ENCODE data around the gene SORBS1.

SORBS1 gene

DNA sequence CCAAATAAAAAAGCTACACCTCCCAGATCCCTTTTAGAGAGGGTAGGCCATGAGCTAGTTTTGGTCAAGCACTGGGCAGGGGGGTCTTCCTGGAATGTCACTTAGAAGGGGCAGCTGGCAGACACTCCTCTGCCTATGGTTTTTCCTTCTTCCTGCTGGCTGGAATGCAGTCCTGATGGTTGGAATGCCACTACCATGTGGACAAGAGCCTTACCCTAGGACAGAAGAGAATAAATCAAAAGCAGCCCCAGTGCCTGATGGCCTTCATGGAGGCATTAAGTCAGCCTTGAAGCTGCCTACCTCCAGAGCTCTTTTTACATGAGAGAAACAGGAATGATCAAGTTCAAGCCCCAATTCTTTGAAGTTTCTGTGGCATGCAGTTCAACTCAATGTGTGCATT lies 43.5 kb upstream of the SORBS1 start:
- Histone ChIP-seq H3K4me1 (ENCODE audit: low read depth, poor library complexity, severe bottlenecking) (no peaks in the 10 kb centered on the region), H3K9ac (no peak overlapping the region), H2AFZ (ENCODE audit: low read depth) (no peak overlapping the region), H4K20me1 (ENCODE audit: insufficient read depth) (no peaks in the 10 kb centered on the region), H3K27ac (no peak overlapping the region), H3K79me2 (ENCODE audit: insufficient read depth, low read depth) (no peaks in the 10 kb centered on the region), H3K4me2 (no peak overlapping the region), H3K27me3 (ENCODE audit: insufficient read depth, low read depth) (no peaks in the 10 kb centered on the region), H3K4me3 (IDR thresholded peaks at IDR 0.05; ENCODE audit: insufficient read depth, low read depth, low read length) (no peak overlapping the region), H3K36me3 (ENCODE audit: insufficient read depth) (no peaks in the 10 kb centered on the region)
- TF ChIP-seq, protein P1, sequence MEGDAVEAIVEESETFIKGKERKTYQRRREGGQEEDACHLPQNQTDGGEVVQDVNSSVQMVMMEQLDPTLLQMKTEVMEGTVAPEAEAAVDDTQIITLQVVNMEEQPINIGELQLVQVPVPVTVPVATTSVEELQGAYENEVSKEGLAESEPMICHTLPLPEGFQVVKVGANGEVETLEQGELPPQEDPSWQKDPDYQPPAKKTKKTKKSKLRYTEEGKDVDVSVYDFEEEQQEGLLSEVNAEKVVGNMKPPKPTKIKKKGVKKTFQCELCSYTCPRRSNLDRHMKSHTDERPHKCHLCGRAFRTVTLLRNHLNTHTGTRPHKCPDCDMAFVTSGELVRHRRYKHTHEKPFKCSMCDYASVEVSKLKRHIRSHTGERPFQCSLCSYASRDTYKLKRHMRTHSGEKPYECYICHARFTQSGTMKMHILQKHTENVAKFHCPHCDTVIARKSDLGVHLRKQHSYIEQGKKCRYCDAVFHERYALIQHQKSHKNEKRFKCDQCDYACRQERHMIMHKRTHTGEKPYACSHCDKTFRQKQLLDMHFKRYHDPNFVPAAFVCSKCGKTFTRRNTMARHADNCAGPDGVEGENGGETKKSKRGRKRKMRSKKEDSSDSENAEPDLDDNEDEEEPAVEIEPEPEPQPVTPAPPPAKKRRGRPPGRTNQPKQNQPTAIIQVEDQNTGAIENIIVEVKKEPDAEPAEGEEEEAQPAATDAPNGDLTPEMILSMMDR (conservative IDR thresholded peaks at IDR 0.05; ENCODE audit: low read depth, low read length), result no peak

DNA sequence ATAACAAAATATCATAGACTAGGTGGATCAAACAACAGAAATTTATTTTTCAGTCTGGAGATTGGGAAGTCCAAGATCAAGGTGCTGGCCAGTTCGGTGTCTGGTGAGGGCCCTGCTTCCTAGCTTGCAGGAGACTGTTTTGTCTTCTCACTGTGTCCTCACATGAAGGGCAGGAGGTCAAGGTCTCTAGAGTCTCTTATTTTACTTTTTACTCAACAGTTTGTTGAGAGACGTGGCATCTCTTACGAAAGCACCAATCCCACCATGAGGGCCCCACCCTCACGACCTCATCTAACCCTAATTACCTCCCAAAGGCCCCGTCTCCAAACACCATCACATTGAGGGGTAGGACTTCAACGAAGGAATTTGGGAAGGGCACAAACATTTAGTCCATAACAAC lies 41.2 kb upstream of the SORBS1 start:
- Histone ChIP-seq H2AFZ (ENCODE audit: low read depth) (no peak overlapping the region), H3K36me3 (ENCODE audit: insufficient read depth) (no peaks in the 10 kb centered on the region), H3K4me3 (IDR thresholded peaks at IDR 0.05; ENCODE audit: insufficient read depth, low read depth, low read length) (no peak overlapping the region), H4K20me1 (ENCODE audit: insufficient read depth) (no peaks in the 10 kb centered on the region), H3K27me3 (ENCODE audit: insufficient read depth, low read depth) (no peaks in the 10 kb centered on the region), H3K9ac (no peak overlapping the region), H3K27ac (no peak overlapping the region), H3K4me2 (no peak overlapping the region), H3K79me2 (ENCODE audit: insufficient read depth, low read depth) (no peaks in the 10 kb centered on the region), H3K4me1 (ENCODE audit: low read depth, poor library complexity, severe bottlenecking) (no peaks in the 10 kb centered on the region)
- TF ChIP-seq, protein P1 (conservative IDR thresholded peaks at IDR 0.05; ENCODE audit: low read depth, low read length), result no peak

DNA sequence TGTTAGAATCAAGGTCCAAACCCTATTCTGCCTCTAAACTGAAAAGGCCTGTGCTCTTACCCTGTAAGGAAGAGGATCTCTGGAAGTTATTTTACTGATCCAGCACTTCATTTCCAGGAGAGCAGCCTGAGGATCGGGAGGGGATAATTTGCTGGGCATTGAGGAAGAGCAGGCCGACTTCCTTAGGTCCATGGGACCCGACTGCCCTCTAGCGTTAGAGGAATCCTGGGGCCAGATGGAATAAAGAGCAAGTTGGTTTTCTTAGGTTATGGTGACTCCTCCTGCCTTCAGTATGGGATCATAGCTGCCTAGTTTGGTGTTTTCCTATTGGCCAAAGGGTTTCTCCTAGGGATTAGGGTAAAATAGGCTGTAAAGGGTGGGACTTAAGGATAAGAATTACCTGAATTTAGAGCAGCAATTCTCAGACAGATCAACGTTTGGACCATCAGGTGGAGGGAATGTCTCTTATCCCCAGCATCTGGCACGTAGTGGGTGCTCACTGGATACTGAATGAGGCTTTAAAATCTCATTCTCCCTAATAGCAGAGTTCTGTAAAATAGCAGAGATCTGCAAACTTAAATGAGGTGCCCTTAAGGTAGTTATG lies 40.0 kb upstream of the SORBS1 start:
- Histone ChIP-seq H3K27ac (no peak overlapping the region), H3K4me3 (IDR thresholded peaks at IDR 0.05; ENCODE audit: insufficient read depth, low read depth, low read length) (no peak overlapping the region), H2AFZ (ENCODE audit: low read depth) (no peak overlapping the region), H3K9ac (no peak overlapping the region), H3K27me3 (ENCODE audit: insufficient read depth, low read depth) (no peaks in the 10 kb centered on the region), H3K4me2 (no peak overlapping the region), H3K36me3 (ENCODE audit: insufficient read depth) (no peaks in the 10 kb centered on the region), H4K20me1 (ENCODE audit: insufficient read depth) (no peaks in the 10 kb centered on the region), H3K79me2 (ENCODE audit: insufficient read depth, low read depth) (no peaks in the 10 kb centered on the region), H3K4me1 (ENCODE audit: low read depth, poor library complexity, severe bottlenecking) (no peaks in the 10 kb centered on the region)
- TF ChIP-seq, protein P1 (conservative IDR thresholded peaks at IDR 0.05; ENCODE audit: low read depth, low read length), result peak; percentile 88

DNA sequence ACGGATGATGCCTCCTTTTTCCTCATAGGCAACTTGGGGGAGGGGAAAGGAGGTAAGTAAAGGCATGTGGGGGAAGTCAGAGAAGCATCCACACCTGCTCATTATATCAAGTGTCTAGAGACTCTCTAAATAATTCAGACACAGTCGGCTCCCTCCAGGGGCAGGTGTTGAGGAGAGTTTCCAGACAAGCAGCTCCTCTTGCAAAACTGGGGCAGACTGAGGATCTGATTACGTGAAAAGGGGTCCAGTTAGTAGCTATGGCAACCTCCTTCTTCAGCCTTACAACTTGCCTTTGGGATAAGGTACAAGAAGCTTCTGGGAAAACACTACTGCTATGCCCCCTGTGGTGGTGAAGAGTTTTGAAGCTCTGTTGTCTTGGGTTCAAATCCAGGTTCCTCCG lies 39.0 kb upstream of the SORBS1 start:
- Histone ChIP-seq H3K27me3 (ENCODE audit: insufficient read depth, low read depth) (no peaks in the 10 kb centered on the region), H3K4me1 (ENCODE audit: low read depth, poor library complexity, severe bottlenecking) (no peaks in the 10 kb centered on the region), H3K27ac (no peak overlapping the region), H3K9ac (no peak overlapping the region), H2AFZ (ENCODE audit: low read depth) (no peak overlapping the region), H3K4me3 (IDR thresholded peaks at IDR 0.05; ENCODE audit: insufficient read depth, low read depth, low read length) (no peak overlapping the region), H4K20me1 (ENCODE audit: insufficient read depth) (no peaks in the 10 kb centered on the region), H3K79me2 (ENCODE audit: insufficient read depth, low read depth) (no peaks in the 10 kb centered on the region), H3K36me3 (ENCODE audit: insufficient read depth) (no peaks in the 10 kb centered on the region), H3K4me2 (no peak overlapping the region)
- TF ChIP-seq, protein P1 (conservative IDR thresholded peaks at IDR 0.05; ENCODE audit: low read depth, low read length), result no peak

All from KMS-11 (cell line).